HG02642 (cell line): ENCODE measurements around the gene PDE4B.
A peak's percentile ranks its signal among the peaks of the same experiment; 100 is the strongest.

Experiments
- ATAC-seq: cut with Tn5 transposase; IDR thresholded peaks from one replicate; pipeline ENCODE4 v1.9.1; 2021; ENCODE audit warnings: mild to moderate bottlenecking; ENCODE audit not compliant: unreplicated experiment, poor library complexity

Gene PDE4B

DNA sequence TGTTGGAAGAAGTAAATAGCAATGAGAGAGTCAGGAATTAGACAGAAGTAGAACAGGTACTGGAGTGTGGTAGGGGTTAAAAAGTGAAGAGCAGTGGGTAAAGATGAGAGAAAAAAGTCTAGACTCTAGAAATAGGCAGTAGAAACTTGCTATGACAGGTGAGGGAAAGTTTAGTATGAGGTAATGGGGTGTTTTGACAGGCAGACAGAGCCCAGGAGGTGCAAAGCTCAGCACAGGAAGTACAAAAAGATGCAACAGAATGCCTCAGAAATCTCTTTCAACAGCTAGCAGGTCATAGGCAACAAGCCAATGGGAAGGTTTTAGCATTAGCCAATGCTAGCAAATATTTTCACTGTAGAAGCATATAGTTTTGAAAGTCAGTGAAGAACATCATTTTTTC is 422.2 kb downstream of the PDE4B start:
- no peak for ATAC-seq

DNA sequence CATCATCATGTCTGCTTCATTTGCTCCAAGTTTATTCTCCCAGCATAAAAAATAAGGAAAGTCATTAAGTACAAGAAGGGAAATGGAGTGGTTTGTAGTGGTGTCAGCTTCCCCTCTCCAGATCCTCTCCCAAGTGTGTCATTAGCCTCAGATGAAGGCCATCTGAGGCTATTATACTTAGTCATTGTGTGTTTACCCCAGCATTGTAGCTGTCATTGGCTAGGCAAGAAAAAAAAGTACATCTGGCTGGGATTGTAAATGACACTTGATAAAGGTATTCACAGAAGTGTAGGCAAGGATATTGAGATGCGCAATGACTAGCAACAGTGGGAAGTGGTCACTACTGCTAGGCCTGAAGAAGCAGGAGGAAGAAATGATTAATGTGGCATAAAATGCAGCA is 424.3 kb downstream of the PDE4B start:
- no peak for ATAC-seq

DNA sequence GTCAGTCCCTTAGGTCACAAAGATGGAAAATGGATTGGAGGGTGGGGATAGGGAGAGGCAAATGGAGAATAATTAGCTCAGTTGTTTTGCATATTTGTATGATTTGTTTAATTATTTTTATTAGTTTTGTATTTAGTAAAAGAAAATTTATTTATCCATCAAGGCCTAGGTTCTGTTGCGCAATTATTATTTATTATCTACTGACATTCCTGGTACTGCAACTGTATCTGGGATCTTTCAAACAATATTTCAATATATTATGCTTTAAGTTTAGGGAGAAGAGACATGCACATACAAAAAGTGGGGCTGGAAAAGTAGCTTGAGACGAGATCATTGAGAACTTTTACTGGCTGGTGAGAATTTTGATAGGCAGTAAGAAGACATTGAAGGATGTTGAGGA is 424.9 kb downstream of the PDE4B start:
- ATAC-seq: no peak

DNA sequence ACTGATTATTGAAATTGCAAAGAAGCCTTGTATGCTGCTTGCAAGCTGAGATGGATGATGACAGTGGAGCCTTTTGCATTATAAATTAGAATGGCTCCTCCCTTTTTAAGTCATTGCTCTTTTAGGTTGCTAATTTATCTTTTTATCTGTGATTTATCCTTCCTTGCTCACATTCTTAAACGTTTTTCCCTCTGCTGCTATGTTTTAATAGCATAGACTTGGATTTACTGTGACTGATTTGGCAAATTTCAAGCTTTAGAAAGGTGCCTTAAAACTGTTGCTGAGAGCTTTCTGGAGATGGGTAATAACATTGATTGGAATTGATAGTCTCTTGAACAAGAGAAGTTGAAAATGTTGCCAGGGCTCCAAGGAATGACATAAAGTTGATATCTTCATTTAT is 427.8 kb downstream of the PDE4B start:
- no peak for ATAC-seq

DNA sequence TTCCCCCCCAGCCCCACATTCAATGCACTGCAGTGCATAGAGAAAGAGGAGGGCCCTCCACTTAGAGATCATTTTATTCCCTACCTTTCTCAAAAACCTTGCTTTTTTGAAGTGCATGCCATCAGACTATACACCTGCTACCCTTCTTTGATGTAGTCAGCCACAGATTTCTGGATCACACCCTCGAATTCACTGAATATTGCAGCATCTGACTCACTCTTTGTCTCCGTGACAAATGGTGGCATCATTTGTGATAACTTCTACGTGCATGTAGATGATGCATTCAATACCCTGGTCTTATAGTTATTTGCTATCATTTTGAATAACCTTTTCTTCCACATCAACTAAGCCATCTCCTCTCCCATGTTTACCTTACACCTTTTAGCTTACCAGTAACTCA is 431.0 kb downstream of the PDE4B start:
- no peak for ATAC-seq

DNA sequence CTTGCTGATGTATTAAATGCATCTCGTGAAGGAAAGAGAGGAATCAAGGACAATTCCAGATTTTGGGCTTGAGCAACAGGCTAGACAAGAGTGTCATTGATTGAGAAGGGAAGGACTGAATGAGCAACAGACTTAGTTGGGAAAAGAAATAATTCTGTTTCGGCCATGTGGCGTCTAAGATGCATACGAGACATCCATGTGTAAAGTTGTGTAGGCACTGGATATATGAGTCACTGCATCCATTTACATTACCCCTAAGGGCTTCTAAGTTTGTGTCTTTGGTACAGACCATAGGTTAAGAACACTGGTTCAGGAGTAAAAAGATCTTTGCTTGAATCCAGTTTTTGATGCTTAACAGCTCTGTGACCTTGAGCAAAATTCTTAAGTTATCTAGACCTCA is 434.3 kb downstream of the PDE4B start:
- no peak for ATAC-seq

DNA sequence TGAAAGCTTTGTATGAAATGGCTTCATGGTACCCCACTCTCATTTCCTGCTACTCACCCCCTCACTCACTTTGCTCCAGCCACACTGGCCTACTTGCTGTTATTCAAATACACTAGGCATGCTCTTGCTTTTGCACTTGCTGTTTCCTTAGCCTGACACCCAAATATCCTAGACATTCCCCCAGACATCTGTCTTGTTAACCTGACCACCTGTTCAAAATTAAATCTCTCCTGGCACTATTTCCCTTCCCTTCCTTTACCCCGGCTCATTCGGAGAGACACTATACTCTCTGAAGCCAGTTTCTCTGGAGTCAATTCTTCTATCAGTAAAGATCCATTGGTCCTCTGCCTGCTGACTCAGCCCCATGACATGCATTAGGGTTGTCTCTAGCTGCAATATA is 435.3 kb downstream of the PDE4B start:
- no peak for ATAC-seq

DNA sequence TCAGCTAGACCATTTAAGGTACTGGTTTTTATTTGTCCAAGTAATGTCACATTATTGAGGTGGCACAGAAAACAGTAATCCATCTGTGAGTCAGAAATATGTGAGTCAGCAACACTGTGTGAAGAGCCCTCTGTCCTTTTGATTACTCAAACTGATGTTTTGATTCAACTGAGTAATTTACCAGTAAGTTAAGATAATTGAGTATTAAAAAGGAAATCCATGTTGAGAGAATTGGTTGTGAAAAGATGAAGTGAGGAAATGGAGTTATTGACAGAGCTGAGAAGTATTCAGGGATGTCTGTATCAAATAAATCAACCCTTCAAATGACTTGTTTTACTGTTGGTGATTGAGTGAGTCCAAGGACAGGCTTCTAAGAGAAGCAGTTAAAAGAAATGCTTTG is 438.5 kb downstream of the PDE4B start:
- ATAC-seq: no peak

DNA sequence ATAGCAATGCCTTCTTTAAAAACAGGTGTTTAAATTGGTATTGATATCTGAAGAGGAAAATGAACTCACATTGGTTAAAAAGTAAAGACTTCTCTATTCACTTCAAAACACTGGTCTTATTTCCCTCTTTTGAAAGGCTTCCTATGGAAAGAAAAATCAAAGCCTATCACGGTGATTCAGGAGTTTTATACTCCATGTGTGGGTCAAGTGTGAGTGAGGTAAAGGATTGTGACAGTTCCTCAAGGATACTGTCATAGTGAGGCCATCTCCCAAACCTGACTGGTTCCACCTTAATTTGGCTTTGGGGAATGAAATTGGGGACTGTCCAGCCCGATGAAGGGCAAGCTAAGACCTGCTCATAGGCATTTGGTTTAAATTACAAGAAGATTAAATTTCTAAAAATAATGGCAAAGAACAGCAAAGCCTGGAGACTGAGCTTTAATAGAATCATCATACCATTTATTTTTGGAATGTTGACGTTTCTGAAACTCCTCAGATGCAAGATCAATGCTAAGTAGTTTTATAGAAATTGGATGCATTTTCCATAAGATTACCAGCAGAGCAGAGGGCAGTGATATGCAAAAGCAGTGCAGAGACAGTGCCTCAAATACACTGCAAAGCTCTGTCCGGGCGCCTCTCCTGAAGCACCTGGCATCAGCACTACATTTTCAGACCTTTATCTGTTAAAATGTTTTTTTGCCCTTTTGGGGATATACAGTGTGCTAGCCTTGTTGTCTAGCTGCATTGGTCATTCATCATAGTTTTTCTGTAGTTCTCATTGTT is 439.2 kb downstream of the PDE4B start:
- ATAC-seq: no peak

DNA sequence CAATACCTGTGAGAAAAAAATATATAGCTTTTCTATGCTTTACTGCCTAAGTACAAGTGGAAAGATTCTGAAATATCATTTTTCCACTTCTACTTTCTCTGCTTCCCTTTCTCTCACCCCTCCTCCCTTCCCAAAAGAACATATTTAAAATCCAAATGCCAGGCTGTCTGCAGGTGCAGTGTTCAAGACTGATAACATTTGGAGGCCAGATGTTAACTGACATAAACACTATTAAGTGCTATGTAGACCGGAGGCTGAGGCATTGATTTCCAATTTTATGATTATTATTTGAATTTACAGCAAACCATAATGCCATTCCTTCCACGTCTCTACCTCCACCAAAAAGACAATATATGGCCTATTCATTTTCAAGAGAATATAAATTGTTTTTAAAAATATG is 444.3 kb downstream of the PDE4B start:
- ATAC-seq: no peak

DNA sequence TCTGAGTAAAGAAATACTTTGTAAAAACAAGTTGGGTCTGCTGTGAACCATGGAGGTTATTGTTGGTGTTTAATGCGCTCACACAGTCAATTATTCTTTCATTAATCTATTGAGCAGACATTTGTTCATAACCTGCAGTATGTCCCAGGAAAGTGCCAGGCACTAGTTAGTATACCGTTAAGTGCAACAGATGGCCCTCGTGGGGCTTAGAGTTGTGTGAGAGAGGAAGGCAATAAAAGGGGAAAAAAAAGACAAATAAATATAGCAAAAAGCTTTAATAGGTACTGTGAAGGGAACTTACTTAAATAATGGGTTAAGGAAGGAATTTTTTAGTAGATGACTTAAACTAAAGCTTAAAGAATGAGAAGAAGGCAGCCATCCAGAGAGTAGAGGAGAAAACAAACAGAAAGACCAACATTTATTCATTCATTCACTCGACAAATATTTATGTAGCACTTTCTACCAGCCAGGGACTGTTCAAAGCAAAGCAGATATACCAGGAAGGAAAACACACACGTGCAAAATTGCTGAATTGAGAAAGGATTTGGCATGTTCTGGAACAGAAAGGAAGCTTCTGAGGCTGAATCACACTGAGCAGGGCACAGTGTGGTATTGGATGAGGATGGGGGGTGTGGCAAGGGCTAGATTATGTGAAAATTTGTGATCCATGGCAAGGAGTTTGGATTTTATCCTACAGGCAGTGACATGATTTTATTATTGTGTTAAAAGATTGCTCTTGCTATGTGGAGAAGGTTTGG is 445.2 kb downstream of the PDE4B start:
- ATAC-seq: no peak

DNA sequence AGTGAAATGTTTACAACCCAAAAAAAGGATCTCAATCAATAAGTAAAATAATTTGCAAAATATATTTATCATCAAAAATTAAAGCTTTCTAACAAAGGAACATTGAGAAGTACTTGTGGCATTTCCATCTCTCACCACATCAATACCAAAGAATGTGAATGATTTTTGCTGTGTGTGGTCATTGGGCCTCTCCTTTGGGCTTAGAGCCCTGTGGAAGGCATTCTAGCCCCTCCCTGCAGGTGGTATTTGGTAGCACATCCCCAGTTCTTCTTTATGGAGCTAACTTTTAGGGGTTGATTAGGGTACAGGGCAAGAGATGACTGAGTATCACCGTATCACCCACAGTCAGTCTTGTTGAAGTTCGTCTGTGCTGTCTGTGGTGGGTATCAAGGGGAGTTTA is 447.1 kb downstream of the PDE4B start:
- no peak for ATAC-seq

DNA sequence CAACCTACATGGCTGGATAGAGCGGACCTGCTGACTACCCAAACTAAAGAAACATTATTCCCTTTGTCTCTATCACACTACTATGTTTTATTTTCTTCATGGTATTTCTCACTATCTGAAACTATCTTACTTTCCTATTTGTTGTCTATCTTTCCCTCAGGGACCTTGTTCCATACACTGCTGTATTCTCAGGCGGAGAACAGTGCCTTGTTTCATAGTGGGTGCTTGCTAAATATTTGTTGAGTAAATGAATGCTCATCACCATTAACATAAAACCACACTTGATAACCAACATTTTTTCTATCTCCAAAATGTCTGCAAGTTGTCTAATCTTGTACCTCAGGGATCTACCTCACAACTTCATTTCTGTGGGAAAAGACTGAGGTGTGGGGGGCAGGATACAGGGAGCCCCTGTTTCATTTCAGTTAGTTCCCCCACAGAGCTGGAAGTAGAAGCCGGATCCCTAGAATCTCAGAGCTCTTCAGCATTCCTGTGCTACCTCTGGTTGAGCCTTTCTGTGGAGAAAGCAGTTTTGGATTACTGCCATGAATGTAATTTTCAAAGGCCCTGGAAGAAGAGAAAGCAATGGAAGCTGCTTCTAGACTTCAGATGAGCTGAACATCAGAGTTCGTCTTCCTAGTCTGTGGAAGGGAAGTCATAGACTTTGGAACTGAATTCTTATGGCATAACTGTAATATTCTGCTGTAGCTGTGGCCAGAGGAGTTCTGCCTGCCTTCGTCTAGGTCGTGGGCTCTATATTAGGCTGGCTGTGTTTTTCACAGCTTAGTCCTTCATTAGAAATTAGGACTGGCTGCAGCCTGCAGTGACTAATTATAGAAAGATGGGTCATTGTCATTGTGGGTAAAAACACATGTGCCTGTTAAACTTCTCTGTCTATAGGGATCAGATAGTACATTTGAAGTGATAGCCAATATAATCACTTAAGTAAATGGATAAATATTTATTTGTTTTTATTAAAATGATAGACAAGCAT is 448.1 kb downstream of the PDE4B start:
- ATAC-seq: no peak

DNA sequence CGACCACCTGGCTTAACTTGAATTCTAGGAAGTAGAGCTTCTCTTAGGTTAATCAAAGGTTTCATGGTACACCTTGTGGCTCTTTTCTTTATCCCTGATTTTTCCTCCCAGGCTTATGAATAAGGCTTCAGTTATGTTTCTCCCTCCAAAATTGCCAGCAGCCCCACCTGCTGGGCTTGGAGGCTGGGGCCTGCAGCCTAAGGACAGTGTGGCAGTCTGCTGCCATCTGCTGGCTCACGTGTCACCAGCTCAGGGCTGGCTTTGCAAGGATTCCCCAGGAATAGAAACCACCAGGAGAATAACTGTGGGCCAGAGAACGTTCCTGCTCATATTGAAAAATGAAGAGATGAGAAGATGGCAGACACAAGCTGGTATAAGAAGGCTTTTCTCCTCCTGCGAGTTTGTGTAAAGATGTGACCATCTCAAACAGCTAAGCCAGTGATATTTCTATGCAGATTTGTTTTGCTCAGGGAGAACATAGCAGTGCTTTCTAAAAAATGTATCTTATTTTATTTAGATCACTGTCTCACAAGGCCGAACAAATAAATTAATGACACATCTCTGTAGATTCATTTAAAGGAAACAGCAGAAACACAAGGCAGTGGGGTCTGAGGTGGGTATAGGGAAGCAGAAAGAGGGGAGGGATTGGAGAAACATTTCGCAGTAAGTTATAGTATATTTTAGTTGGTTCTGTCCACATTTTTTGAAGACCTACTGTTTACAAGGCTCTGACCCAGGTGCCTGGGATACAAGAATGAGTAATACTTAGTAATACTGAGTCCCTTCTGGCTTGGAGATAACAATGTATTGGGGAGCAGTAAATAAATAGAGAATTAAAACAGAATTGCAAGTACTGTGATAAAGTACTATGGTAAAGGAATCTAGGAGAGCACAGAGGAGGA is 450.2 kb downstream of the PDE4B start:
- ATAC-seq: peak; percentile 85

DNA sequence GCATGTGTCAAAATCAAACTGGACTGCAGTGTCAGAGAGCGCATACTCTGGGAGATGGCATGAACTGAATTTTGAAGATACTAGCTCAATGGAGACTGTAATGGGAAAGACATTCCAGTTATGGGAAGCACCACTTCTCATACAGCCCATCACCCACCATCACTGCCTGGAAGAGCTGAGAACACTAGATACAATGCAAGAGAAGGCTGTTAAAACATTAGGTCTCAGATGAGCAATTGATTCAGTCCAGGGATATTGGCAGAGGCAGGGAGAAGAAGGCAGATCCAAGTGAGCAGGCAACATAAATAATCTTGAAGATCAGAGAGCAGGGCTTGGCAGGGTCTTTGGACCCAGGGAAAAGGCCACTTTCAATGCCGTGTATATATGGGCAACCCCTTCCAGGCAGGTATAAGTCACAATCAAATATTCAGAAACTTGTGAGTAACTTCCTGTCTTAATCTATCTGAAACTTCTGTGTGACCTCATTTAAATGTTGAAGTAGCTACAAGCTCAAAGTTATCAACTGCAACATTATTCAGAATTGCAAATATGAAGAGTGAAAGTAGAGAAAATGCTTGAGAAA is 450.9 kb downstream of the PDE4B start:
- no peak for ATAC-seq

DNA sequence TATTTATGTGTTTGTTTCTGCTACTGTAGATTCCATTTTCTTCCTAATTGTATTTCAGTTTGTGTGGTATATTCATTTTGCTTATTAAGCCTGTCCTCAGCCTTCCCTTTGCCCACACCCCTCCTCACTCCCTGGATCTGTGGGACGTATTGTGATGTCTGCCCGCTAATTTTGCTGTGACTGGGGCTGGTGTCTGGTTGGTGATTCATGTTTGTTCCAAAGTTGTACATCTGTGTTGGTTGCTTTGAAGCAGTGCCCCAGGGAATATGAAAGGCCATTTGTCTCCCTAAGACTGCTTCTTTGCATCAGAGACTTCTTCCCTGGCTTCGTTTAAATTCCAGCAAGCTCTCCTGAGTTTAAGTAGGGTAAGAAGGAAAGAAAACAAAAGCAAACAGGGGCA is 451.7 kb downstream of the PDE4B start:
- ATAC-seq: no peak

DNA sequence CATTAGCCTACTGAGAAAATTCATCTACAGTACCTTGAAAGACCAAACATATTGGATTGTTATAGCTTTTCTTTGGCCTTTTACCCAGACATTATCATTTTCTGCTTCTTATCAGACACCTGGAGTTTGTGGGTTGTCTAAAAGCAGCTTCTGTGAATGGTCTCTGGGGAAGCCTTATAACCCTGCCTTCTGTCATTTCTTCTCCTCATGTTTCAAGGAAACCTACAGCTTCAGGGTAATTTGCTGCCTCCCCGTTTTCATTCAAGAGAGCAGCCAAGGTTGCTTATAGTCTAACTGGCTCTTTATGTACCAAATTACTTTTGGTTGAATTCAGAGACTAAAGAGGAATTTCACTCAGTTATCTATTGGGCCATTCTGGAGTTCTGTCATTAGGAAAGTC is 453.0 kb downstream of the PDE4B start:
- ATAC-seq: no peak

DNA sequence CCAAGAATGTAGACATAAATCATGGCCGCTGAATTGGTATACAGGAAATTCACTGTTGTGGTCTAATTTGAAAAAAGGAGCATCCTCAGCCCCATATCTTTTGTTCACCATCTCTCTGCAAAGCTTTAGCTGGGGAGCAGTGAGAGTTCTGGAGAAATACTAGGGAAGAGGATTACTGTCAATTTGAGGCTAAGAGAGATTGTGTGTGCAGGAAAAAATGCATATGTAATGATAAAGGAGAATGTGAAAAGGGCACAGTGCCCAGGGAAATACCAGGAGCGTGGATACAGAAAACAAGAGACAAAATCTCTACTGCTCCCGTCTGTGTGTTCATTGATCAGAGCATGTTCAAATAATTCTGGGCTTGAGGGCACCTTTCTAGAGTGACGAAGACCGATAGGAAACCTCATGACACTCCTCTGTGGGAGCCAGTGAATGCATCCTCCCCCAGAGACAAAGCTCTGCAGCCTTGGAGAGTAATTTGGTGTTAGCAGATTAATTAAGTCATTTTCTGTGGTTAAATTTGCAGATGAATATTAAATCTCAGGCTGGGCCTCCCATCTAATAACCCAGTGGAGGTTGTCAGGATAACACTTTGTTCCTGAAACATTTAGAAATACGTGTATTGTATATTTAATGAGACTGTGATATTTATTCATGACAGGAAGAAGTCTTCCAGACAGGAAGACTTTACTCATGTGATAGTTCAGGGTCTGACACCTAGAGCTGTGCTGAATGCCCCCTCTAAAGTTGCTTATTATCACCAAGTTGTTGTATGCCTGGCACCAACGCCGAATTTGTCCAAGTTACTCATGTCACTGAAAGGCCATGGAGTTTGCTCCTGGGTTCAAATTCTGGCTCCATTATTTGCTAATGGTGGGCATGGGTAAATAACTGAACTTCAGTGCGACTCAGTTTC is 453.9 kb downstream of the PDE4B start:
- no peak for ATAC-seq
